ENCODE data around the gene ABCB11.

GRCh38 chr2:169066897-169067296, 35.8 kb upstream of the ABCB11 start:
- TF ChIP-seq CTCF (IDR thresholded peaks at IDR 0.05), result no peak
- no peak for TF ChIP-seq POLR2AphosphoS5 (IDR thresholded peaks at IDR 0.05; ENCODE audit: insufficient read depth in 1 of 2, low read depth in 1 of 2)

All from vagina (tissue), 2 donors.